ENCODE data around the gene KRT222. TPM values are rescaled to one million over a fixed set of nuclear protein-coding genes. Genes with fewer than 3 reads are reported as not detected.

Gene KRT222
- total and polyA plus RNA-seq, 2 of the 13 experiments (the other 11 are each of a cell fraction or from before 2014, with no cell fraction given), result not detected

DNA sequence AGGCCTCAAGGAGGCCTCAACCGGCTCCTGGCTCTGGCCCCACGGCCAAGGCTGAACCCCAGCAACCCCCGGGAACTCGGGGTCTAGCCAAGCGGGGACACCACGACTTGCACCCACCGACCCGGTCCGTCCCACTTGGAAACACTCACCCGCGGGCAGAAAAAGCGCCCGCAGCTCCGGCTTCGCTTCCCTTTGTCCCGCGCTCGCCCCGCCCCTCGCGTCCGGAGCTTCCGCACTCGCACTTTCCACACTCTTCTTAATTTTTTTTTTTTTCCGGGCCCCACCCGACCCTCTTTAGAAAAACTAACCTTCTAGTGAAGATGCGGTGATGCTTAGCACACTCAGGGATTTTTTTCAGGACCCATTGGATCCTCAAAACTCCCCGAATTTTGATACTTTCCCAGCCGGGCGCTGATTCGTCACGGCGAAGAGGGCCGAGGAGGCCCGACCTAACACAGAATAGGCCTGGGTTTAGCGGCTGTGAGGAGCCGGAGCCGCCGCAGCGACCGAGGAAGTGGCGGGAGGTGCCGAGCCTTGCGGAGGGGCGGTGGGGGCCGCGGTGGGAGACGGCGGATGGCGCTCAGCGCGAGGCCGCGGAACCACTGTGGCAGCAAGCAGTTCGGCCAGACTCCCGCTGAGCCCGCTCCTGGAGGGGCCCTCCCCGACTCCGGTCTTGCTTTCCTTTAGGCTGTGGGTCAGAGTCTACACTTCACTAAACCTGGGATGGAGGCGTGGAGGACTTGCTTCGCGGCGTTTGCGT, 17.2 kb downstream of the KRT222 start, which contains the start of gene SMARCE1 (continued):
- TF ChIP-seq ZBTB40 (IDR thresholded peaks at IDR 0.05) (no peak), ZBTB40 (CRISPR knock-in tag; IDR thresholded peaks at IDR 0.05) (peak; percentile 84), ZNF777 (CRISPR knock-in tag; IDR thresholded peaks at IDR 0.05) (peak; percentile 25; the same call in 1 of the 2 replicates), SMARCC2 (IDR thresholded peaks at IDR 0.05) (no peak), SAP130 (CRISPR knock-in tag; IDR thresholded peaks at IDR 0.05; ENCODE audit: low read depth) (peak; percentile 65), SALL2 (CRISPR knock-in tag; IDR thresholded peaks at IDR 0.05) (peak; percentile 23; the same call in 1 of the 2 replicates), RAD21 (CRISPR knock-in tag; IDR thresholded peaks at IDR 0.05) (no peak), ZNF703 (CRISPR knock-in tag; IDR thresholded peaks at IDR 0.05; ENCODE audit: borderline replicate concordance) (peak; percentile 95; the same call in 1 of the 2 replicates), KMT2B (CRISPR knock-in tag; IDR thresholded peaks at IDR 0.05) (peak; percentile 96), ZBTB7B (CRISPR knock-in tag; IDR thresholded peaks at IDR 0.05) (peak; percentile 67), ATF3 (CRISPR knock-in tag; IDR thresholded peaks at IDR 0.05) (peak; percentile 47), POLR2AphosphoS2 (IDR thresholded peaks at IDR 0.05; ENCODE audit: low read depth, low read length) (no peak), SP4 (CRISPR knock-in tag; IDR thresholded peaks at IDR 0.05) (peak; percentile 83), SMAD3 (CRISPR knock-in tag; IDR thresholded peaks at IDR 0.05) (no peak), ZMAT3 (CRISPR knock-in tag; conservative IDR thresholded peaks at IDR 0.05) (peak; percentile 92), HNRNPH1 (optimal IDR thresholded peaks at IDR 0.05; ENCODE audit: low read depth, low read length) (peak; percentile 58), ZNF841 (CRISPR knock-in tag; IDR thresholded peaks at IDR 0.05; ENCODE audit: borderline replicate concordance) (no peak)
- TF ChIP-seq, protein P1, sequence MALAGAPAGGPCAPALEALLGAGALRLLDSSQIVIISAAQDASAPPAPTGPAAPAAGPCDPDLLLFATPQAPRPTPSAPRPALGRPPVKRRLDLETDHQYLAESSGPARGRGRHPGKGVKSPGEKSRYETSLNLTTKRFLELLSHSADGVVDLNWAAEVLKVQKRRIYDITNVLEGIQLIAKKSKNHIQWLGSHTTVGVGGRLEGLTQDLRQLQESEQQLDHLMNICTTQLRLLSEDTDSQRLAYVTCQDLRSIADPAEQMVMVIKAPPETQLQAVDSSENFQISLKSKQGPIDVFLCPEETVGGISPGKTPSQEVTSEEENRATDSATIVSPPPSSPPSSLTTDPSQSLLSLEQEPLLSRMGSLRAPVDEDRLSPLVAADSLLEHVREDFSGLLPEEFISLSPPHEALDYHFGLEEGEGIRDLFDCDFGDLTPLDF (CRISPR knock-in tag; IDR thresholded peaks at IDR 0.05), result peak; percentile 73
- TF ChIP-seq, protein P2, sequence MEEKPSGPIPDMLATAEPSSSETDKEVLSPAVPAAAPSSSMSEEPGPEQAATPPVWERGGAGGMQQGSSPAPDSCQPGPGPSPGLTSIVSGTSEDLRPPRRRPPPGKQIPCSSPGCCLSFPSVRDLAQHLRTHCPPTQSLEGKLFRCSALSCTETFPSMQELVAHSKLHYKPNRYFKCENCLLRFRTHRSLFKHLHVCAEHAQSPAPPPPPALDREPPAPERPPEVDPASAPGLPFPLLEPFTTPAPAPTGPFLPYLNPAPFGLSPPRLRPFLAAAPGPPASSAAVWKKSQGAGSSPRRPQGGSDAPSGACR (CRISPR knock-in tag; IDR thresholded peaks at IDR 0.05), result peak; percentile 83; the same call in 1 of the 2 replicates

Measured in HepG2 (cell line).